Breast epithelium (tissue), 3 donors: ENCODE measurements around the gene CDH13.

ENCODE experiments used
- CTCF ChIP-seq, 3 donors: fragments of 450-650 bp; IDR thresholded peaks; one replicate each; pipeline ENCODE4 v1.5.1; 2016 to 2017; ENCODE audit warnings: antibody characterized with exemption in 3 of 3, mild to moderate bottlenecking in 3 of 3, moderate library complexity in 3 of 3
- POLR2A ChIP-seq: fragments of 450-650 bp; IDR thresholded peaks from one replicate; pipeline ENCODE4 v1.6.1; 2016; ENCODE audit warnings: antibody characterized with exemption, mild to moderate bottlenecking, moderate library complexity
- POLR2AphosphoS5 ChIP-seq, 3 donors: sonication (generic); formaldehyde crosslinking; IDR thresholded peaks; one replicate each; pipeline ENCODE4 v1.6.1; 2017; ENCODE audit warnings: antibody characterized with exemption in 3 of 3

DNA sequence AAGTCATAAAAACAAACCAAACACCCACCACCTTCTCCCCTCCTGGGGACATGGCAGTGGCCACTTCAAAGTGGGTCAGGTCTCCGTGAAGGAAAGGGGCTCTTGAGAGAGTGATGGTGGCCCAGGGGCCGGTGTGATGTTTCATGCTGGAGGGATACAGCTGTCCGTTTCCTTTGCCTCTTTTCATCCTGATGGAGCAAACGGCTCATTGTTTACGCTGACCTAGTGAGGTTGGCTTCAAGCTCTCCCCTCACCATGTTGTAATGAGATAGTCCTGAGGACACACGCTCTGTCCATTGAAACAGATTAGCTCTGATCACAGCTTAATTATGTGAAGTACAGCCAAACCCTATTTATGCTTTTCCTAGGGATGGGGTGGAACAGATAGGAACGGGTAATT, 34.2 kb downstream of the CDH13 start:
- TF ChIP-seq CTCF (IDR thresholded peaks at IDR 0.05) (no peak), POLR2A (no peak), POLR2AphosphoS5 (IDR thresholded peaks at IDR 0.05) (no peak)
